ENCODE measurements around the gene PLCB1.

PLCB1 gene

GRCh38 chr20:8299921-8300320, 167.9 kb downstream of the PLCB1 start:
- Histone ChIP-seq H3K4me1 (ENCODE audit: control extremely low read depth in 1 of 4, control insufficient read depth in 4 of 4, insufficient read depth in 4 of 4, low read length in 3 of 4) (peaks cover 0 to 10% (median 7%) of the 10 kb centered on the region in 4 experiments), H3K9me3 (ENCODE audit: control extremely low read depth in 1 of 5, control insufficient read depth in 4 of 5, insufficient read depth in 2 of 5, low read depth in 1 of 5, low read length in 4 of 5) (no peaks in the 10 kb centered on the region), H3K36me3 (ENCODE audit: control insufficient read depth in 4 of 4, insufficient read depth in 4 of 4, low read length in 3 of 4) (peaks cover 0 to 2% (median 0%) of the 10 kb centered on the region in 4 experiments), H3K4me3 (ENCODE audit: control insufficient read depth in 1 of 7, extremely low read depth in 1 of 7, insufficient read depth in 4 of 7, low read depth in 2 of 7, low read length in 6 of 7) (no peak overlapping the region), H3K27ac (ENCODE audit: insufficient read depth in 1 of 2, low read depth in 1 of 2, low read length in 2 of 2, poor library complexity in 1 of 2, severe bottlenecking in 2 of 2) (no peak overlapping the region), H3K27me3 (replicated peaks in 2 of 5; ENCODE audit: control insufficient read depth in 4 of 5, insufficient read depth in 5 of 5, low read length in 4 of 5) (no peaks in the 10 kb centered on the region)
- DNase-seq: no peak
- POLR2A ChIA-PET: no interaction called here
- WGBS (ENCODE audit: insufficient coverage): 100% methylated on average over 4 of the region's 4 CpGs
- CTCF ChIA-PET: interaction anchor here (1.1 to 1.4 kb wide), 3 partner anchors 15 to 61 kb away, joined by 3 read pairs; no protein-coding TSS in a partner anchor

- Histone ChIP-seq H3K4me3 (ENCODE audit: control insufficient read depth in 1 of 7, extremely low read depth in 1 of 7, insufficient read depth in 4 of 7, low read depth in 2 of 7, low read length in 6 of 7) (no peak overlapping the region), H3K27ac (ENCODE audit: insufficient read depth in 1 of 2, low read depth in 1 of 2, low read length in 2 of 2, poor library complexity in 1 of 2, severe bottlenecking in 2 of 2) (no peak overlapping the region), H3K36me3 (ENCODE audit: control insufficient read depth in 4 of 4, insufficient read depth in 4 of 4, low read length in 3 of 4) (peaks cover 0 to 2% (median 0%) of the 10 kb centered on the region in 4 experiments), H3K9me3 (ENCODE audit: control extremely low read depth in 1 of 5, control insufficient read depth in 4 of 5, insufficient read depth in 2 of 5, low read depth in 1 of 5, low read length in 4 of 5) (no peaks in the 10 kb centered on the region), H3K27me3 (replicated peaks in 2 of 5; ENCODE audit: control insufficient read depth in 4 of 5, insufficient read depth in 5 of 5, low read length in 4 of 5) (no peaks in the 10 kb centered on the region), H3K4me1 (ENCODE audit: control extremely low read depth in 1 of 4, control insufficient read depth in 4 of 4, insufficient read depth in 4 of 4, low read length in 3 of 4) (peaks cover 0 to 12% (median 7%) of the 10 kb centered on the region in 4 experiments)
- no peak for DNase-seq
- POLR2A ChIA-PET: no interaction called here
- CTCF ChIA-PET: interaction anchor here (0.9 to 1.4 kb wide), 2 partner anchors 11 to 233 kb away, joined by 3 read pairs; no protein-coding TSS in a partner anchor
- WGBS (ENCODE audit: insufficient coverage): 97% methylated on average over 4 of the region's 4 CpGs
These were observed 169.6 kb downstream of the PLCB1 start for GRCh38 chr20:8301655-8302054.

GRCh38 chr20:8303651-8304050, 171.6 kb downstream of the PLCB1 start:
- Histone ChIP-seq H3K4me1 (ENCODE audit: control extremely low read depth in 1 of 4, control insufficient read depth in 4 of 4, insufficient read depth in 4 of 4, low read length in 3 of 4) (peaks cover 0 to 12% (median 7%) of the 10 kb centered on the region in 4 experiments), H3K36me3 (ENCODE audit: control insufficient read depth in 4 of 4, insufficient read depth in 4 of 4, low read length in 3 of 4) (peaks cover 0 to 2% (median 0%) of the 10 kb centered on the region in 4 experiments), H3K9me3 (ENCODE audit: control extremely low read depth in 1 of 5, control insufficient read depth in 4 of 5, insufficient read depth in 2 of 5, low read depth in 1 of 5, low read length in 4 of 5) (no peaks in the 10 kb centered on the region), H3K4me3 (ENCODE audit: control insufficient read depth in 1 of 7, extremely low read depth in 1 of 7, insufficient read depth in 4 of 7, low read depth in 2 of 7, low read length in 6 of 7) (no peak overlapping the region), H3K27me3 (replicated peaks in 2 of 5; ENCODE audit: control insufficient read depth in 4 of 5, insufficient read depth in 5 of 5, low read length in 4 of 5) (no peaks in the 10 kb centered on the region), H3K27ac (ENCODE audit: insufficient read depth in 1 of 2, low read depth in 1 of 2, low read length in 2 of 2, poor library complexity in 1 of 2, severe bottlenecking in 2 of 2) (no peak overlapping the region)
- 100% methylated on average over 3 of the region's 3 CpGs for WGBS (ENCODE audit: insufficient coverage)
- no peak for DNase-seq
- POLR2A ChIA-PET: no interaction called here
- CTCF ChIA-PET: interaction anchor here (0.8 to 1.5 kb wide), 6 partner anchors 11 to 418 kb away, joined by 3 to 7 read pairs (median 4); no protein-coding TSS in a partner anchor

GRCh38 chr20:8304124-8304816, 172.2 kb downstream of the PLCB1 start:
- H3K36me3 ChIP-seq (ENCODE audit: control insufficient read depth in 4 of 4, insufficient read depth in 4 of 4, low read length in 3 of 4): peaks cover 0 to 2% (median 0%) of the 10 kb centered on the region in 4 experiments
- H3K9me3 ChIP-seq (ENCODE audit: control extremely low read depth in 1 of 5, control insufficient read depth in 4 of 5, insufficient read depth in 2 of 5, low read depth in 1 of 5, low read length in 4 of 5): no peaks in the 10 kb centered on the region
- DNase-seq: peak in 2 of 3 donors; percentile 46 to 51
- peaks cover 0 to 12% (median 7%) of the 10 kb centered on the region in 4 experiments for H3K4me1 ChIP-seq (ENCODE audit: control extremely low read depth in 1 of 4, control insufficient read depth in 4 of 4, insufficient read depth in 4 of 4, low read length in 3 of 4)
- no peak overlapping the region for H3K4me3 ChIP-seq (ENCODE audit: control insufficient read depth in 1 of 7, extremely low read depth in 1 of 7, insufficient read depth in 4 of 7, low read depth in 2 of 7, low read length in 6 of 7)
- no CpG with 5 or more reads among the region's 1 CpG for WGBS (ENCODE audit: insufficient coverage)
- H3K27ac ChIP-seq (ENCODE audit: insufficient read depth in 1 of 2, low read depth in 1 of 2, low read length in 2 of 2, poor library complexity in 1 of 2, severe bottlenecking in 2 of 2): no peak overlapping the region
- ChIA-PET POLR2A (no interaction called here), CTCF (interaction anchor here (0.8 to 1.5 kb wide), 6 partner anchors 11 to 418 kb away, joined by 3 to 7 read pairs (median 4); no protein-coding TSS in a partner anchor)
- H3K27me3 ChIP-seq (replicated peaks in 2 of 5; ENCODE audit: control insufficient read depth in 4 of 5, insufficient read depth in 5 of 5, low read length in 4 of 5): no peaks in the 10 kb centered on the region

GRCh38 chr20:8305449-8305978, 173.4 kb downstream of the PLCB1 start:
- no peak overlapping the region for H3K4me3 ChIP-seq (ENCODE audit: control insufficient read depth in 1 of 7, extremely low read depth in 1 of 7, insufficient read depth in 4 of 7, low read depth in 2 of 7, low read length in 6 of 7)

GRCh38 chr20:8306937-8307336, 174.9 kb downstream of the PLCB1 start:
- CTCF ChIA-PET: interaction anchor here (0.7 to 2.0 kb wide), 7 partner anchors 8 to 172 kb away, joined by 3 to 9 read pairs (median 3); no protein-coding TSS in a partner anchor
- Histone ChIP-seq H3K36me3 (ENCODE audit: control insufficient read depth in 4 of 4, insufficient read depth in 4 of 4, low read length in 3 of 4) (no peaks in the 10 kb centered on the region), H3K27ac (ENCODE audit: insufficient read depth in 1 of 2, low read depth in 1 of 2, low read length in 2 of 2, poor library complexity in 1 of 2, severe bottlenecking in 2 of 2) (no peak overlapping the region), H3K4me3 (ENCODE audit: control insufficient read depth in 1 of 7, extremely low read depth in 1 of 7, insufficient read depth in 4 of 7, low read depth in 2 of 7, low read length in 6 of 7) (no peak overlapping the region), H3K4me1 (ENCODE audit: control extremely low read depth in 1 of 4, control insufficient read depth in 4 of 4, insufficient read depth in 4 of 4, low read length in 3 of 4) (peaks cover 0 to 12% (median 7%) of the 10 kb centered on the region in 4 experiments), H3K27me3 (replicated peaks in 2 of 5; ENCODE audit: control insufficient read depth in 4 of 5, insufficient read depth in 5 of 5, low read length in 4 of 5) (no peaks in the 10 kb centered on the region), H3K9me3 (ENCODE audit: control extremely low read depth in 1 of 5, control insufficient read depth in 4 of 5, insufficient read depth in 2 of 5, low read depth in 1 of 5, low read length in 4 of 5) (no peaks in the 10 kb centered on the region)
- DNase-seq: no peak
- POLR2A ChIA-PET: no interaction called here
- 33% methylated on average over 2 of the region's 3 CpGs for WGBS (ENCODE audit: insufficient coverage)

More at GRCh38 chr20:8305449-8305978, 173.4 kb downstream of the PLCB1 start:
- peaks cover 0 to 12% (median 7%) of the 10 kb centered on the region in 4 experiments for H3K4me1 ChIP-seq (ENCODE audit: control extremely low read depth in 1 of 4, control insufficient read depth in 4 of 4, insufficient read depth in 4 of 4, low read length in 3 of 4)
- WGBS (ENCODE audit: insufficient coverage): 88% methylated on average over 8 of the region's 11 CpGs
- CTCF ChIA-PET: interaction anchor here (0.7 to 1.3 kb wide), 2 partner anchors 14 to 17 kb away, joined by 3 to 5 read pairs; no protein-coding TSS in a partner anchor
- no peaks in the 10 kb centered on the region for H3K9me3 ChIP-seq (ENCODE audit: control extremely low read depth in 1 of 5, control insufficient read depth in 4 of 5, insufficient read depth in 2 of 5, low read depth in 1 of 5, low read length in 4 of 5)
- no peaks in the 10 kb centered on the region for H3K36me3 ChIP-seq (ENCODE audit: control insufficient read depth in 4 of 4, insufficient read depth in 4 of 4, low read length in 3 of 4)
- no peak overlapping the region for H3K27ac ChIP-seq (ENCODE audit: insufficient read depth in 1 of 2, low read depth in 1 of 2, low read length in 2 of 2, poor library complexity in 1 of 2, severe bottlenecking in 2 of 2)
- peak; percentile 57 to 81 (median 78) for DNase-seq
- no peaks in the 10 kb centered on the region for H3K27me3 ChIP-seq (replicated peaks in 2 of 5; ENCODE audit: control insufficient read depth in 4 of 5, insufficient read depth in 5 of 5, low read length in 4 of 5)
- POLR2A ChIA-PET: no interaction called here

- 99% methylated on average over 5 of the region's 5 CpGs for WGBS (ENCODE audit: insufficient coverage)
- CTCF ChIA-PET: no interaction called here
- H3K36me3 ChIP-seq (ENCODE audit: control insufficient read depth in 4 of 4, insufficient read depth in 4 of 4, low read length in 3 of 4): no peaks in the 10 kb centered on the region
- no peaks in the 10 kb centered on the region for H3K27me3 ChIP-seq (replicated peaks in 2 of 5; ENCODE audit: control insufficient read depth in 4 of 5, insufficient read depth in 5 of 5, low read length in 4 of 5)
- H3K9me3 ChIP-seq (ENCODE audit: control extremely low read depth in 1 of 5, control insufficient read depth in 4 of 5, insufficient read depth in 2 of 5, low read depth in 1 of 5, low read length in 4 of 5): no peaks in the 10 kb centered on the region
- POLR2A ChIA-PET: no interaction called here
- no peak overlapping the region for H3K27ac ChIP-seq (ENCODE audit: insufficient read depth in 1 of 2, low read depth in 1 of 2, low read length in 2 of 2, poor library complexity in 1 of 2, severe bottlenecking in 2 of 2)
- H3K4me1 ChIP-seq (ENCODE audit: control extremely low read depth in 1 of 4, control insufficient read depth in 4 of 4, insufficient read depth in 4 of 4, low read length in 3 of 4): peaks cover 0 to 6% (median 2%) of the 10 kb centered on the region in 4 experiments
- no peak overlapping the region for H3K4me3 ChIP-seq (ENCODE audit: control insufficient read depth in 1 of 7, extremely low read depth in 1 of 7, insufficient read depth in 4 of 7, low read depth in 2 of 7, low read length in 6 of 7)
- no peak for DNase-seq
These were observed 177.6 kb downstream of the PLCB1 start for GRCh38 chr20:8309634-8310033.

All from common myeloid progenitor, CD34-positive (primary cell).